PC-3 (cell line): Measurements from ENCODE around the gene PHF2. TPM values are rescaled to one million over a fixed set of nuclear protein-coding genes. Genes with fewer than 3 reads are reported as not detected.

ENCODE experiments used
- ATAC-seq: fragments of 200-7000 bp; cut with Tn5 transposase; 2 replicates; pipeline ENCODE4 v1.9.1; 2020; ENCODE audit warnings: mild to moderate bottlenecking, moderate library complexity
- BruUV-seq: library from RNA; stranded (reverse); fragments of 400-500 nt; replicated peaks from 2 replicates; lab custom pipeline; 2021; lab: Mats Ljungman, UMichigan
- CTCF ChIA-PET: fragments of 300-600 bp; sonication (Branson Sonifier 250); formaldehyde crosslinking; loops from one replicate; lab custom pipeline; 2022; ENCODE audit warnings: antibody characterized with exemption; lab: Charles Lee
- POLR2A ChIA-PET: fragments of 300-600 bp; sonication (Branson Sonifier 250); formaldehyde crosslinking; loops from one replicate; lab custom pipeline; 2022; ENCODE audit warnings: antibody characterized with exemption; ENCODE audit not compliant: unreplicated experiment; lab: Charles Lee
- DNase-seq: peaks from one replicate; pipeline ENCODE4 v3.0.0-alpha.2; 2015
- H2AFZ ChIP-seq: fragments of 300-600 bp; sonication (generic); 2 replicates; pipeline ENCODE4 v1.6.0; 2016; ENCODE audit warnings: antibody characterized with exemption, low read length
- H3F3A ChIP-seq: fragments of 300-600 bp; sonication (generic); one replicate; pipeline ENCODE4 v1.6.0; 2017; ENCODE audit warnings: antibody characterized with exemption, low read length, control low read depth, mild to moderate bottlenecking; ENCODE audit not compliant: unreplicated experiment
- H3K27ac ChIP-seq: fragments of 300-600 bp; sonication (generic); 2 replicates; pipeline ENCODE4 v1.5.1; 2016; ENCODE audit warnings: mild to moderate bottlenecking, low read length
- H3K27me3 ChIP-seq: fragments of 300-600 bp; sonication (generic); 2 replicates; pipeline ENCODE4 v1.6.1; 2016; ENCODE audit warnings: low read length, mixed read lengths
- H3K36me3 ChIP-seq: fragments of 300-600 bp; sonication (generic); 2 replicates; pipeline ENCODE4 v1.6.1; 2016; ENCODE audit warnings: low read depth, mixed run types, low read length, mixed read lengths
- H3K4me1 ChIP-seq: fragments of 300-600 bp; sonication (generic); 2 replicates; pipeline ENCODE4 v1.5.1; 2016; ENCODE audit warnings: low read length; ENCODE audit not compliant: insufficient read depth
- H3K4me2 ChIP-seq: fragments of 300-600 bp; sonication (generic); 2 replicates; pipeline ENCODE4 v1.6.0; 2016; ENCODE audit warnings: low read length
- H3K4me3 ChIP-seq: fragments of 300-600 bp; sonication (generic); 2 replicates; pipeline ENCODE4 v1.5.1; 2016; ENCODE audit warnings: mild to moderate bottlenecking, low read length, mixed read lengths
- H3K79me2 ChIP-seq: fragments of 300-600 bp; sonication (generic); 2 replicates; pipeline ENCODE4 v1.6.1; 2017; ENCODE audit warnings: low read length, mixed read lengths
- H3K9ac ChIP-seq: fragments of 300-600 bp; sonication (generic); 2 replicates; pipeline ENCODE4 v1.6.0; 2016; ENCODE audit warnings: mild to moderate bottlenecking, low read length
- H3K9me2 ChIP-seq: fragments of 300-600 bp; sonication (generic); replicated peaks from 2 replicates; pipeline ENCODE4 v1.6.1; 2016; ENCODE audit warnings: mixed run types, low read length, mixed read lengths
- H3K9me3 ChIP-seq: fragments of 300-600 bp; sonication (generic); 2 replicates; pipeline ENCODE4 v1.6.1; 2016; ENCODE audit warnings: low read length, mixed read lengths
- H4K20me1 ChIP-seq: fragments of 300-600 bp; sonication (generic); 2 replicates; pipeline ENCODE4 v1.6.1; 2016; ENCODE audit warnings: low read length, mixed read lengths
- CTCF ChIP-seq: fragments of 300-600 bp; sonication (generic); conservative IDR thresholded peaks from 2 replicates; pipeline ENCODE4 v1.5.1; 2017; ENCODE audit warnings: antibody characterized with exemption, low read depth, mild to moderate bottlenecking, low read length
- EZH2 ChIP-seq: fragments of 300-600 bp; sonication (generic); IDR thresholded peaks from one replicate; pipeline ENCODE4 v1.6.1; 2017; ENCODE audit warnings: antibody characterized with exemption, mild to moderate bottlenecking, low read length; ENCODE audit not compliant: unreplicated experiment
- EZH2phosphoT487 ChIP-seq: fragments of 300-600 bp; sonication (generic); IDR thresholded peaks from 2 replicates; pipeline ENCODE4 v1.6.1; 2018; ENCODE audit warnings: mild to moderate bottlenecking, antibody characterized with exemption, low read length, borderline replicate concordance
- intact Hi-C: fragments of 100-400 bp; cut with micrococcal nuclease; formaldehyde crosslinking; loops from 2 replicates; pipeline ENCODE4 v1.9.0; 2023
- total RNA-seq: library from RNA; depleted of rRNA; stranded (reverse); fragments of >200 nt; gene quantifications from 2 replicates; pipeline ENCODE4 v1.2.3, GENCODE V29; 2014

Gene PHF2
- total RNA-seq, 1 experiment from 2014 or later = 10.6 TPM

- POLR2A ChIA-PET = no interaction called here
- Histone ChIP-seq H3K27me3 (no peaks in the 10 kb centered on the region), H2AFZ (no peak overlapping the region), H3K4me3 (no peak overlapping the region), H3K9me3 (no peaks in the 10 kb centered on the region), H4K20me1 (no peaks in the 10 kb centered on the region), H3K4me1 (no peaks in the 10 kb centered on the region), H3F3A (no peaks in the 10 kb centered on the region), H3K79me2 (no peaks in the 10 kb centered on the region), H3K9ac (no peak overlapping the region), H3K4me2 (no peak overlapping the region), H3K36me3 (no peaks in the 10 kb centered on the region), H3K9me2 (no peaks in the 10 kb centered on the region), H3K27ac (no peak overlapping the region)
- CTCF ChIA-PET = no interaction called here
- BruUV-seq = no TSS peak
- ATAC-seq (no peak), DNase-seq (no peak)
- TF ChIP-seq EZH2 (no peak), CTCF (no peak), EZH2phosphoT487 (no peak)
- intact Hi-C loops = no loop called here
Measured at GRCh38 chr9:93702261-93702660, 125.9 kb downstream of the PHF2 start.

- Histone ChIP-seq H3K79me2 (no peaks in the 10 kb centered on the region), H3K9me3 (no peaks in the 10 kb centered on the region), H2AFZ (no peak overlapping the region), H3F3A (no peaks in the 10 kb centered on the region), H3K9ac (no peak overlapping the region), H3K9me2 (no peaks in the 10 kb centered on the region), H4K20me1 (no peaks in the 10 kb centered on the region), H3K27ac (no peak overlapping the region), H3K4me2 (no peak overlapping the region), H3K36me3 (no peaks in the 10 kb centered on the region), H3K4me3 (no peak overlapping the region), H3K4me1 (no peaks in the 10 kb centered on the region), H3K27me3 (no peaks in the 10 kb centered on the region)
- CTCF ChIA-PET = no interaction called here
- BruUV-seq = no TSS peak
- intact Hi-C loops = no loop called here
- POLR2A ChIA-PET = no interaction called here
- DNase-seq (no peak), ATAC-seq (no peak)
- TF ChIP-seq EZH2phosphoT487 (no peak), EZH2 (no peak), CTCF (no peak)
Measured at GRCh38 chr9:93708289-93708986, 132.1 kb downstream of the PHF2 start.

- TF ChIP-seq CTCF = no peak
- no peak for TF ChIP-seq EZH2phosphoT487
- no peak for TF ChIP-seq EZH2
- Histone ChIP-seq H3K27ac (no peak overlapping the region), H3F3A (no peaks in the 10 kb centered on the region), H3K4me3 (no peak overlapping the region), H2AFZ (no peak overlapping the region), H3K9me2 (no peaks in the 10 kb centered on the region), H3K9ac (no peak overlapping the region), H3K4me2 (no peak overlapping the region), H3K9me3 (no peaks in the 10 kb centered on the region), H4K20me1 (no peaks in the 10 kb centered on the region), H3K27me3 (no peaks in the 10 kb centered on the region), H3K36me3 (no peaks in the 10 kb centered on the region), H3K4me1 (no peaks in the 10 kb centered on the region), H3K79me2 (no peaks in the 10 kb centered on the region)
- ATAC-seq (no peak), DNase-seq (no peak)
- POLR2A ChIA-PET = no interaction called here
- intact Hi-C loops = no loop called here
- CTCF ChIA-PET = no interaction called here
- BruUV-seq = no TSS peak
Measured at GRCh38 chr9:93708987-93709302, 132.6 kb downstream of the PHF2 start.
